Activated T-cell treated with anti-CD3 and anti-CD28 coated beads, Interleukin-2, amount 50 U/mL, for 1 hour (primary cell): ENCODE measurements around the gene ZNF219.

Experiments
- DNase-seq: peaks from one replicate; pipeline ENCODE4 v3.0.0-alpha.2; 2020

ZNF219 gene

DNA sequence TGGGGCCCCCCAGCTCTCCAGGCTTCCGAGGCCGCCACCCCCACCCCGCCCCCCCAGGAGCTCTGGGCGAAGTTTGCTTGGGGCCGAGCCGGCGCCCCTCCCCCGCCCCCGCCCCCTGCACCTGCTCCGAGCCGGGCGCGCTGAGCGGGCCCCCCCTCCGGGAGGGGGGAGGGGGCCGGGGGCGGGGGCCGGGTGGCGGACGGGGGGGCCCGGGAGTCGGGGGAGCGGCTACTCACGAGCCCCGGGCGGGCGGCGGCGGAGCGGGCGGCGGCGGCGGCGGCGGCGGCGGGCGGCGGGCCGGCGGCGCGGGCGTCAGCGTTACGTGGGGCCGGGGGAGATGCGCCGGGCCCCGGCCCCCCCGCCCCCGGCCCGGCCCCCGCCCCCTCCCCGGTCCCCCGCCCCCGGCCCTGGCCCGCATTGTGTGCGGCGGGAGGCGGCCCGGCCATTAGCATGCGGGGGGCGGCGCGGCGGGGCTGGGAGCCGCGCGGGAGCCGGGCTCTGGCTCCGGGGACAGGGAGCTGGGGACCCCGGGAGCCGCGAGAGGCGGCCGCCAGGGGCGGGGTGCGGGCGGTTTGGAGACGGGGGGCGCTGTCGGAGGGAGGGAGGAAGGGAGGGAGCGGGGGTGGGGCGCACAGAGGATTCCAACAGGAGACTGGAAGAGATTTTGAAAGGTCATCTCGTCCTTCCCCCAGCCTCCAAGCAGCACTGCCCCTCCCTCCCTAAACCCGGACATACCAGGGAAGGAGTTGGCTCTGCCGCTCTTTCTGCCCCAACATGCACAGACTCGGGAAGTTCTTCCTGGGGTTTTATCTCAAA, at the start of gene ZNF219:
TSS of gene ZNF219 (minus strand) at position 580 of the 816 bp plus-strand sequence. CDS start 5,064 bp downstream, outside the sequence.
- peak; percentile 55 for DNase-seq

DNA sequence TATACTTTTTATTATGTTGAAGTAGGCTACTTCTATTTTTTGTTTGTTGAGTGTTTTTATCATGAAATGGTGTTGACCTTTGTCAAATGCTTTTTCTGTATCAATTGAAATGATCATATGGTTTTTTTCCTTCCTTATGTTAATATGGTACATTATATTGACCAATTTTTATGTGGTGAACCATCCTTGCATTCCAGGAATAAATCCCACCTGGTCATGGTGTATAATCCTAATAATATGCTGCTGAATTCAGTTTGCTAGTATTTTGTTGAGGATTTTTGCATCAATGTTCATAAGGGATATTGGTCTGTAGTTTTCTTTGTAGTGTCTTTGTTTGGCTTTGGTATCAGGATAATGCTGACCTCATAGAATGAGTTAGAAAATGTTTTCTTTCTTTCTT, 47.0 kb upstream of the ZNF219 start:
- DNase-seq = no peak

DNA sequence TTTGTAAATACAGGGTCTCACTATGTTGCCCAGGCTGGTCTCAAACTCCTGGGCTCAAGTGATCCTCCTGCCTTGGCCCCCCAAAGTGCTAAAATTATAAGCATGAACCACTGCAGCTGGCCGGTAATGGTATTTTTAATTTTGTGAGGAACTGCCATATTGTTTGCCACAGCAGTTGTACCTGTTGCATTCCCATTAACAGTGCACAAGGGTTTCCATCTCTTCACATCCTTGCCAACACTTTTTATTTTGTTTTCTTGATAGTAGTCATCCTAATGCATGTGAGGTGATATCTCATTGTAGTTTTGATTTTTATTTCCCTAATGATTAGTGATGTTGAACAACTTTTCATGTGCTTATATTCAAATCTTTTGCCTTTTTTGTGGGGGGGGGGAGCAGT, 43.9 kb upstream of the ZNF219 start:
- no peak for DNase-seq

DNA sequence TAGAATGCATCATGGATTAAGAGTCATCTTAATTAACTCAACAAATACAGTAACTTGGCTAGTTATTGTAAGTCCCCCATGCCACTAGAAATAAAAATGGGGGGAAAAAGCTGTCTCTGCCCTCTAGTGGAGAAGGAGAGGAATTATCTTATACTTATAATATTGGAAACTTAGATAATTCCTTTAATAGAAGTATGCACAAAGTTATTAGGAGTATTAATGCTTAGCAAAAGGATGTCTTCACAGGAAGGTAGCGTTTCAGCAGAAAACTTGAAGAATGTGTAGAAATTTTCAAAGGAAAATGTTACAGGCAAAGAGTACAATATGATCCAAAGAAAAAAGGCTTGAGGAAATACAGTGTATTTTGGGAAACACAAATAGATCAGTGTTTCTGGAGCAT, 37.6 kb upstream of the ZNF219 start:
- DNase-seq = no peak

DNA sequence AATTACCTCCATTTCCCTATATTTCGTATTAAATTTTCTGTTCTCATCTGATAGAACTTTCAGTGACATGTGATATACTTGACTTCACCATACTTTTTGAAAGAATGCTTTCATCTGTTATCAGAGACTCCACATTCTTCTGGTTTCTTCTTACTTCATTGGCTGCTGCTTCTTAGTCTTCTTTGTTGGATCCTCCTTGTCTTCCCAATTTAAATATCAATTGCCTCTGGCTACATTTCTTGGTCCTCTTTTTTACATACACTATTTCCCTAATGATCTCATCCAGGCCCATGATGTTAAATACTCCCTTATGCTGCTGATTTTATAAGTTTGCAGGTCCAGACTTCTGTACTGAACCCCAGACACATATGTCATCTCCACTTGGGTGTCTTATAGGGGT, 35.4 kb upstream of the ZNF219 start:
- no peak for DNase-seq

DNA sequence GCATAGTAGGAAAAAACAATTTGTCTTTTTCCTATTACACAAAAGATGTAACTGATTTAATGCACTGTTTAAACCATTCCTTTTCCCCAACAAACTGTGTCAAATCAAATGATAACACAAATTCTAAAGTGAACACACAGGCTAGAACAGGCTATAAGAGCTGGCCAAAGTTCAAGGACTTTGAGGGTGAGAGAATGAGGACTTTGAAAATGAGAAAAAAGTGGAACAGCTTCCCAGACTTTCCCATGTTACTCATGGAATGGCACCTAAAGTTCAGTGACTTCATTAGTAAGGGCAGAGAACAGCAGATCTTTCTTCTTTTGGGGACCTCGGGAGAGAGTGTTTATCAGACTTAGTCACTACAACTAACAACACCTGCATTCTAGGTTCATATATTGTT, 25.0 kb upstream of the ZNF219 start:
- no peak for DNase-seq

DNA sequence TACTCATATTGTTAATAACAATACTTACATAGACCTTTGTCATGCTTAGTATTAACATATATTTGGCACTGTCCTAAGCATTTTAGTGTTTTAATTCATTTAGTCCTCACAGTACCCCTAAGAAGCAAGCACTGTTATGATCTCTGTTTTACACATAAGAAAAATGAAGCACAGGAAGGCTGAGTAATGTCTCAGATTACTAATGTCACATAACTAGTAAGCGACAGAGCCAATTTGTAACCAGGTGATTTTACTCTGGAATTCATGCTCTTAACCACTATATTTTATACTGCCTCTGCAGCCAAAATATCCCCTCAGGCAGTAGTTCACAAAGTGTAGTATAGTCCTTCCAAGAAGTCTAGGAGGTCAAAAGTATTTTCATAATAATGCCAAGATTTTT, 22.7 kb upstream of the ZNF219 start:
- DNase-seq = no peak

DNA sequence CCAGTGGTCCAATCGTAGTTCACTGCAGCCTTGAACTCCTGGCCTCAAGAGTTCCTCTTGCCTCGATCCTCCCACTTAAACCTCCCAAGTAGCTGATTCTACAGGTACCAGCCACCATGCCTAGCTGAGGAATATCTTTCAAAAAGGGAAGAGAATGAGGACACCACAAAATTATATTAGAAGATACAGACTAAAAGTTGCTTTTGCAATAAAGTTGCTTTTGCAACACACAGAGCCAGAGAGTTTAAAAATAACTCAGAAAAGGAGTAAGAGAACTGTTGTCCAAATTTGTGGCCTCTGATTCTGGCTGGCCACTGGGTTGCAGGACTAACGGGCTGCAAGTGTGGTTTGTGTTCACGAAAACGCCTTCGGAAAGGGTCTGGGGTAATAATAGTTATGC, 22.2 kb upstream of the ZNF219 start:
- no peak for DNase-seq

DNA sequence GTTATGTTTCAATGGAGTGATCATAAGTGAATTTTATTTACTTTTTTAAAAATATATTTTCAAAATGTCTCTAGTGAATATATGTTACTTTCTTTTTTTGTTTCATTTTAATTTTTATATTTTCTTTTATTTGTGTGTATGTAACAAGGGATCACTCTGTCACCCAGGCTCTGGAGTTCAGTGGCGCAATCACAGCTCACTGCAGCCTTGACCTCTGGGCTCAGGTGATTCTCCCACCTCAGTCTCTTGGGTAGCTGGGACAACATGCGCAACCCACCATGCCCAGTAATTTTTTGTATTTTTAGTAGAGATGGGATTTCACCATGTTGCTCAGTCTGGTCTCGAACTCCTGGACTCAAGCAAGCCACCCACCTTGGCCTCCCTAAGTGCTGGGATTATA, 20.5 kb upstream of the ZNF219 start:
- no peak for DNase-seq

DNA sequence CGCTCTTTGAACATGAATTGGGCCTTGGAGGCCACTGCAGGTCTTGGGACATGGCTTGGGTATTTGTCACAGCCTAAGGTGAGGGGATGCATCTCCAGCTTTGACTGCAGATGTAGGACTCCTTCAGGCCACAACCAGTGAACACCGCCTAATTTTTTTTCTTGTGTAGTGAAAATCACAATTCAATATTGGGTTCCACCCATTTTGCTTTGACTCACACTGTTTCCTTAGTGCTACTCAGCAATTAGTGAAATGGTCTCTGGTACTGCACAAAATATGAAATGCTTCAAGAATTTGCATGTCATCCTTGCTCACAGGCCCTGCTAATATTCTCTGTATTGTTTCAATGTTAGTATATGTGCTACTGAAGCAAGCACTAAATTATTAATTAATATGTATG, 14.9 kb upstream of the ZNF219 start:
- DNase-seq = no peak

DNA sequence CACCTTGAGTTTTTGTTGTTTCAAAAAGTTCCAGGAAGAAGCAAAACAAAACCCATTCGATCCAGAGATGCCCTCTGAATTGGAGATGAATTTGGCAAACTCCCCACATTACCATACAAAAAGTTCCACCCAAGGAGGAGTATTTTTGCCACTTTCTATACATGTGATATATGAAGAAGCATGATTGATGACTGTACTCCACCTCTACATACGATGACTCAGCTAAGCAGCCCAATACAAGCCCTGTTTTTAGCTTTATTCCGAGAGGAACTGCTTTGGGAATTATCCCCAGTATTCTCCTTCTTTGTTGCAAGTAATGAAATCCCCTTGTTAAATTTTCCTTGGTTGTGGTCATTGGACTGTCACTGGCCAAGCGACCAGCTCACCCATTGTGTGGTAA, 13.8 kb upstream of the ZNF219 start:
- DNase-seq = no peak

DNA sequence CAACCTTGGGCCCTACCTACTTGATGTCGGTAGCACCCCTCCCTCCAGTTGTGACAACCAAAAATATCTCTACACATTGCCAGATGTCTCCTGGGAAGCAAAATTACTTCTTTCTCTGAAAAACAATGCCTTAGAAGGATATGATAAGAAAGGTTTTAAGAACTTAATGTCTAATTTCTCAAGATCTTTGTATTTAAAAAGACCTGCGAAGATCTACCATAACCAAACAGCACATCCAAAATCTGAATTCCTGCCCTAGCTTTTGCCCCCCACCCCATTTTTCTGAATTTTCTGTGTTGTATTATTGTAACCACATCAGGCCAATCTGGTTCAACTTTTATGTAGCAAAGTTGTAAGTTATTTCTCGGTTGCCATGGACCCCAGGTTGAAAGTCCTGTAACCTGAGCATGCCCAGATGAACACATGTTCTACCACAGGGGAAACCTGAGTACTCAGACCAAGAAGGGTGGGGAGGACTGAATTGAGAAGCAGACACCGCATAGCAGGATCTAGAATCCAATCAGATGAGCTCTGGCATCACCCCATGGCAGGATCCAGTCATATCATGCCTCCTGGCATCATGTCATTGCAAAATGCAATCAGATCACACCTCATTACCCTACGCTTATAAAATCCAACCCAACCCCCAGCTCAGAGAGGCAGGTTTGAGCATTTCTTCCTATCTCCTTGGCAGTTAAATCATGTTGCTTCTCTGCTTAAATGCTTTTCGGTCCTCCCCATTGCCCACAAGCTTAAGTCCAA, 11.1 kb upstream of the ZNF219 start:
- no peak for DNase-seq

DNA sequence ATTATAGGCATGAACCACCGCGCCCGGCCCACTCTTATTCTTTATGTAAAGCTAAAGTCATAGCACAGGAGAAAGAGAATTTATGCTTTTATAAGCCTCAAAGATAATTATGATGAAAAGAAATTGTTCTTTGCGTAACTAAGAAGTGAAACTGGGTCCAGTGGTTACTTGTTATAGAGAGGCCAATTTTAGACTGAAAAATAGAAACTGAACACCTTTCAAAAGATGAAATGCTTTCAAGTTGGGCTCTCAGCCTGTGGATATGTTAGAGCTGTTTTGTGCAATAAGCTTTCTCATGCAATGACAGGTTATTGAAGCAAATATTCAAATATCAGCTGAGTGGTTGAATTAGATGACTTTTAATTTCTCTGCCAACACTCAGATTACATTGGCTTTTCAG, 10.3 kb upstream of the ZNF219 start:
- no peak for DNase-seq

DNA sequence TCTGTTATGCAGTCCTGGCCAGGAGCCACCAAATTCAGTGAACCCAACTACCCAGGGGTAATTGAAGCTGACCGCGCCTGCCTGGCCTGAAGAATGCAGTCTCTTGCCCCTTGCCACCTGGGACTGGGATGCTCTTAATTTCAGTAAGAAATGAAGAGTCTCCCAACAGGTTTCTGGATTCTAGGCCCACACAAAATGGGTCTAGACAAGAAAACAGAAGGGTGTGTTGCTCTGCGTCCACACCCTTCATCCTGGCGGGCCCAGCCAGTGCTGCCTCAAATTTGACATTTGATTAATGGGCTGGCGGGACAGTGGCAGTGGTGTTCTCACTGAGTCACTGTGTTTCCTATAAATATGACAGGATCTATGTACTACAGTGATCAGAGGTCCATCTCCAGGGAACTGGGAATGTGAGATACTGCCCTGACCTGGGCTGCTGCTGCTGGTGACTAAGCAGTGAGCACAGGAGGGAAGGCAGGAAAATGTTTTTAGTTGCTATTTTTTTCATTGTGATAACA, 8.9 kb upstream of the ZNF219 start:
- no peak for DNase-seq

DNA sequence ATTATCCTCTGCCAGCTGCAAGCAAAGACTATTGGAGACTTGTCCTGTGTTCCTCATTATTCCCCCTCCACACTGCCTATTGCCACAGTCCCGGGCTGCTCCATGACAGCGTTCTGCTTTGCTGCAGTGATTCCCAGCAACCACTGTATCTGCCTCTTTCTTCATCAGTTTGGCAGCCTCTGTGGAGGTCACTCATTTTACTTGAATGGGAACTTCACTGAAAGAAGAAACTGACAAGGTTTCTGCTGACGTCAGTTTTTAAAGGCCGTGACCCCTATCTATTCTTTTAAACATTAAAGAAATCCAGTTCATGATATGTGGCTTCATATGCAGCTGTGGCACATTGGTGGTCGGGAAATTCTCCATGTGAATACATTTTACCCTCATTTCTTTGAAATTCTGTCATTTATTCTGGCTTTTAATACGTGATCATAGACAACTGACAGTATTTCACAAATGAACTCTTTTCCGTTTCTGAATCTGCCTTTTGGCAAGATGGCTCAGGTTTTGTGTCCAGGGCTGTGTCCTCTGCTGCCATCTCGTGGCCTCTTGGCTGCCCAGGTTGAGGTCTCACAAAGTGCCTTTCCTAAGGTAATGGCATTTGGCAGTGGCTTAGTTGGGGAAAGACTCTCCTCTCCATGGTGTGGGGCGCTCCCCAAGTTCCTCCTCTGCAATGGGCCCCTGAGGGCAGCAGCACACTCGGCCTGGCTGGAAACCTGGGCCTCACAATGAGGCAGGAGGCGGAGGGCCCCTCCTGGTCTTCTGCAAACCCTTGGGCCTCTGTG, 8.2 kb upstream of the ZNF219 start:
- DNase-seq = peak; percentile 81

DNA sequence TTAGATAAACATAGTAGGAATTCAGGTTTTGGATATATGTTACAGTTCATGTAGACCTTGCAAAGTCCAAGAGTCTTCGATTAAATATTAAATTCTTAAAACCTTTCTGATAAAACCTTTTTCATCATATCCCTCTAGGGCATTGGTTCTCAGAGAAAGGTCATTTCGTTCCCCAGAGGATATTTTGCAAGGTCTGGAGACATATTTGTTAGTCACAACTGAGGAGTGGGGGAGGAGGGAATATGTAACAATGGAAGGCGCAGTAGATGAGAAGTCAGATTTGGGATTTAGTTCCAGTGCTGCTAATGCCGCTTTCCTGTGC, 7.7 kb upstream of the ZNF219 start:
- no peak for DNase-seq

DNA sequence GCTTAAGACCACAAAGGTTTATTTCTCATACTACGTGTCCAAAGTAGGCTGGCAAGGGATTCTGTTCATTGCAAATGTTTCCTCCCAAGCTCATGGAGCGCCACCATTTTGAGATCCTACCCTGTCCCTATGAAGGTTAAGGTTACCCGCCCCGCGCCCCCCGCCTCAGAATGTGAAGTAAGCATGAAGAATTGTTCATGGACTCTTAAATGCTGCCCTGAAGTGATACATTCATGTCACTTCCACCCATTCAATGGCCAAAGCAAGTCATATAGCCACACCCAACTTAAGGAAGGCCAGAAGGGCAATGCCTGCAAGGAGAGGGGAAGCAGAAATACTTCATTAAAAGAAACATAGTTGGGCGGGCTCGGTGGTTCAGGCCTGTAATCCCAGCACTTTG, 6.6 kb upstream of the ZNF219 start:
- no peak for DNase-seq

DNA sequence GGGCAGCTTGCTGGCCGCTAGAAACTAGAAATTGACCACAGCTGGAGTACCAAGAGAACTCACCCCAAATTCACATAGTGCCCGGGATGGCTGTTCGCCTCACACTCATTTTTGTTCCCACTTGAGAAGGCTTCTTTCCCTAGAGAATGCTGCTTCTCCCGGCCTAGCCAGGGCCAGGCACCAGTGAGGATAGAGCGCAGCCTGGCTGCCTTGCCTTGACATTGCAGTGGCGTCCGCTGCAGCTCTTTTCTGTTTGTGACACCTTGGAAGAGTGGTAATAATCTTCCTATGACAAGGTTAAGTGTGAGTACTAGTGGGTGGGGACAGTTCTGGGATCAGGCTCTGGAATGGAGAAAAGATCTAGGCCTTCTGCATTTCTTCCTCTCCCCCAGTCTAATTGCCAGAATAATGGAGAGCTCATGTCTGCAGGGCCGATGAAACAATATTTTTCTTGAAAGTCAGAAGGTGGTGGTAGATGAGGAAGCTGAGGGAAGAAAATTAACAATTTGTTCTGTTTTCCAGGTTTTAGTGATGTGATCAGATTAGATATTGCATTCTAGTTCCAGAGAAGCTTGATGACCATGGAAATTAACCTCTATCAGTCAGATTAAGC, 6.1 kb upstream of the ZNF219 start:
- peak; percentile 71 for DNase-seq

DNA sequence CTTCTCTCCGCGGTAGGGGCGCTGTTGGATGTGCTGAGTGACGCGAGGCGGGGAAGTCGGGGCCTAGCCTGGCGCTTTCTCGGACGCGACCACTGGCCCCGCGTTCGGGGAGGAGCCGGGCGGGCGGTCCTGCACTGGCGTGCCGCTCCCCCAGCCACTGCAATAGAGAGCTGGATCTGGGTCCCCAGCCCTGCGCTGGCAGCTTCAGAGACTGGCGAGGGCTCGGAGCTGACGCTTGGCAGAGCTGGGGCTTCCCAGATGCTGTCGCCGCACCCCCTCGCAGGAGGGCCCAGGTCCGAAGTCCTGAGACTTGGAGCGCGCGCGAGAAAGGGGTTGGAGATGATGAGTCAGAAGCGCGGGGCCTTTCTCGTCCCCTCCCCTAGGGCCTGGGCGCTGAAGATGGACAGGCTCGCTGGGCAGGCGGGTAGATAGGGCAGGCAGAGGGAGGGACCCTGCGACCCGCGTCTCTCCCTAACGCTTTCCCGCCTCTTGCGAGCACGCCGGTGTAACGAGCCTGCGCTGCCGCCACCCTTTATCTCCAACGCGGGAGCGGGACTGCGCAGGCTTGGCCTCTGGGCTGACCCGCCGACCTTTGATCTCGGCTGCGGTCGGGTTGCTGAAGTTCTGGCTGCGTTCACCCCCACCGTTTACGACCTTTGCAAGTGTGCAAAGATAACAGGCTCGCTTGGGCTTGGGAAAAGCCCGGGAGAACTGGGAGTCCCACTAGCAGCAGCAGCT, 5.4 kb upstream of the ZNF219 start:
- DNase-seq = peak; percentile 95

DNA sequence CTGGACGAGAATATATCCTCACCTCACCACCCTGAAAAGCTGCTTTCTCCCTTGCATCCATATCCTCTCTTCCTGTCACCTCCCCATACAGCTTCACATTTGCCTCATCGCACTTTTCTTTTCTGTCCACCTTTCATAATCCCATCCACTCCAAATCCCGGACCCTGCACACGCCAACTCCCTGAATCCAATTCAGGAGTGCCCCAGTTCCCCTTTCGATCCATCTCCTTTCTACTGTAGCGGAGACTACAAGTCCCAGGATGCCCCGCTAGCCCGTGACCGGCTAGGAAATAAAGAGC, 4.9 kb upstream of the ZNF219 start:
- DNase-seq = no peak

DNA sequence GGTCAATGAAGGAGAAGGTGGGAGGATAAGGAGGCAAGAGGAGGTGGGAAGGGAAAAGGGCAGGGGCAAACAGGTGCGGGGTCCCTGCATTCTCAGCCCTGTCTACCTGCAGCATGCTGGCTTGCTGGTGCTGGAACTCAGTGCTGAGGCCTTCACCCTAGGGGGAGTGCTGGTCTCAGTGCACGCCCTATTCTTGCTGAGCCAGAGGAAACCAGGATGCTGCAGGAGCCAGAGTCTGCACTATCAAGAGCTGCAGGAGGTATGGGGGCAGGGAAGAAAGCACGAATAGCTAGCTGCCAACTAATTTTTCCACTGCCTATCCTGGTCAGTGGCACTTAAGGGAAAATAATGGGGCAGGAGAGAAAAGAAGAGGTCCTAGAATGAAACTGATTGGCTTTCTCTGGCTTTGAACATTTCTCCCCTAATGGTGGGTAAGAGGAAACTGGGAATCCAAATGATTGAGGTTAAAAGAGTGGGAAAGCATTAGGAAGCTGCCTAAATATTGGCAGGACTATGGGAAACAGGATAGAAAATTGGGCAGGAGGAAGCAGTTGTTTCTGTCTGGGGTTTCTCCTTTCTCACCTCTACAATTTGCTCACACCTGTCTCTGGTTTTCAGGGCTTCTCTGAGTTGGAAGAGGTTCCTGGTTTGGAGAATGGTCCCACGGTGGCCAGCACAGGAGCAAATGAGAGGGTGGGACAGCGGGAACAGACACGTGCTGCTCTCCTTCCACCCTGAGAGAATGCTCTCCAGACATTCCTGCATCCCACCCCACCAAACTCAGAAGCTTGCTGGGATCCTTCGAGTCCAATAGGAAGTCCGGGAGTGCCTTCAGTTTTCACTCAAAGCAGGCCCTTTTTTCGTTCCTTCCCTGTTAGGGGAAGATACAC, 4.3 kb upstream of the ZNF219 start:
- DNase-seq = no peak
